HepG2 (cell line): ENCODE data around the gene MMAA. TPM values are rescaled to one million over a fixed set of nuclear protein-coding genes. Genes with fewer than 3 reads are reported as not detected.

Experiments used
- ATAC-seq: fragments of 200-7000 bp; cut with Tn5 transposase; 3 replicates; pipeline ENCODE4 v1.9.1; 2020; ENCODE audit warnings: mild to moderate bottlenecking, moderate library complexity
- BruUV-seq: library from RNA; stranded (reverse); fragments of 400-500 nt; replicated peaks from 2 replicates; lab custom pipeline; 2021; lab: Mats Ljungman, UMichigan
- CTCF ChIA-PET: fragments of 300-600 bp; formaldehyde crosslinking; extraction: SDS; loops from one replicate; lab custom pipeline; 2021; ENCODE audit warnings: low total read pairs, inconsistent platforms, low intra/inter-chr PET ratio; lab: Yijun Ruan, JAX
- POLR2A ChIA-PET: fragments of 350-600 bp; sonication (Branson Sonifier 250); formaldehyde crosslinking; loops from one replicate; lab custom pipeline; 2020; ENCODE audit warnings: antibody characterized with exemption, inconsistent platforms; lab: Yijun Ruan, JAX
- DNase-seq: peaks from one replicate; pipeline ENCODE4 v3.0.0-alpha.2; 2015; ENCODE audit warnings: low spot score
- FAIRE-seq: peaks from 3 replicates; lab custom pipeline; 2011; peaks lifted over from hg19 to GRCh38; lab: Jason Lieb, UNC
- H2AFZ ChIP-seq: one replicate; pipeline ENCODE4 v1.6.1; 2011; ENCODE audit warnings: low read length, inconsistent platforms
- H3K27ac ChIP-seq: fragments of 300-600 bp; 3 replicates; pipeline ENCODE4 v1.8.0; 2011; ENCODE audit warnings: mixed run types, mild to moderate bottlenecking, mixed read lengths, low read length, inconsistent platforms; ENCODE audit not compliant: insufficient read depth; ENCODE audit errors: extremely low read length
- H3K27me3 ChIP-seq, 2 experiments: fragments of 200-600 bp in 1 of 2; 2 replicates in 1 of 2; 3 replicates in 1 of 2; pipeline versions ENCODE4 v1.6.0 to v1.8.0; 2011; ENCODE audit warnings: low read length in 2 of 2, mild to moderate bottlenecking in 2 of 2, moderate library complexity in 2 of 2, inconsistent platforms in 1 of 2; ENCODE audit not compliant: insufficient read depth in 2 of 2, control insufficient read depth in 1 of 2
- H3K36me3 ChIP-seq, 2 experiments: fragments of 200-600 bp in 1 of 2; replicated peaks in 1 of 2; 2 replicates in 1 of 2; 3 replicates in 1 of 2; pipeline versions ENCODE4 v1.5.1 to v1.8.0; 2011; ENCODE audit warnings: low read length in 2 of 2, inconsistent platforms in 1 of 2; ENCODE audit not compliant: insufficient read depth in 2 of 2, control insufficient read depth in 1 of 2
- H3K4me1 ChIP-seq: 2 replicates; pipeline ENCODE4 v1.5.1; 2012; ENCODE audit warnings: low read length, inconsistent platforms; ENCODE audit not compliant: insufficient read depth
- H3K4me2 ChIP-seq: 2 replicates; pipeline ENCODE4 v1.6.0; 2011; ENCODE audit warnings: low read depth, low read length, inconsistent platforms
- H3K4me3 ChIP-seq, 3 experiments: fragments of 200-600 bp in 1 of 3; sonication (generic), shearing (Covaris generic) in 1 of 3; replicated peaks in 1 of 3; 2 replicates each; pipeline ENCODE4 v1.5.1; 2011 to 2016; ENCODE audit warnings: low read length in 3 of 3, inconsistent platforms in 2 of 3, low read depth in 2 of 3, mild to moderate bottlenecking in 2 of 3, control low read depth in 1 of 3, mixed read lengths in 1 of 3; ENCODE audit not compliant: insufficient read depth in 1 of 3
- H3K79me2 ChIP-seq: one replicate; pipeline ENCODE4 v1.6.1; 2011; ENCODE audit warnings: low read length, inconsistent platforms; ENCODE audit not compliant: insufficient read depth
- H3K9ac ChIP-seq: 2 replicates; pipeline ENCODE4 v1.6.0; 2011; ENCODE audit warnings: mild to moderate bottlenecking, low read depth, low read length, inconsistent platforms; ENCODE audit not compliant: insufficient read depth
- H3K9me3 ChIP-seq: 2 replicates; pipeline ENCODE4 v1.5.1; 2012; ENCODE audit warnings: mild to moderate bottlenecking, low read length
- H4K20me1 ChIP-seq: 2 replicates; pipeline ENCODE4 v1.6.0; 2011; ENCODE audit warnings: inconsistent platforms, mild to moderate bottlenecking, low read length, moderate library complexity; ENCODE audit not compliant: insufficient read depth
- BRF2 ChIP-seq: sonication (generic); formaldehyde crosslinking; IDR thresholded peaks from 2 replicates; pipeline ENCODE4 v1.8.1; 2022; ENCODE audit warnings: mild to moderate bottlenecking, missing genetic modification reagents
- CEBPB ChIP-seq: IDR thresholded peaks from 2 replicates; pipeline ENCODE4 v1.6.1; 2011; ENCODE audit warnings: low read depth, low read length, improper control_type of control experiment, borderline replicate concordance
- CEBPG ChIP-seq: IDR thresholded peaks from 2 replicates; pipeline ENCODE4 v1.6.1; 2016
- ELF4 ChIP-seq: sonication (generic); formaldehyde crosslinking; IDR thresholded peaks from 2 replicates; pipeline ENCODE4 v1.5.0; 2020; ENCODE audit warnings: missing genetic modification reagents, mild to moderate bottlenecking, moderate library complexity, borderline replicate concordance
- ERF ChIP-seq: IDR thresholded peaks from 2 replicates; pipeline ENCODE4 v1.6.1; 2018; ENCODE audit warnings: missing biosample characterization, missing genetic modification reagents
- FOXA1 ChIP-seq, 2 experiments: fragments of 450-650 bp in 1 of 2; sonication (generic) in 1 of 2; formaldehyde crosslinking in 1 of 2; IDR thresholded peaks; 2 replicates each; pipeline versions ENCODE4 v1.4.0 to v1.6.1; 2016 to 2020; ENCODE audit warnings: missing genetic modification reagents in 1 of 2
- GPBP1L1 ChIP-seq: sonication (generic); formaldehyde crosslinking; IDR thresholded peaks from 2 replicates; pipeline ENCODE4 v1.5.0; 2020; ENCODE audit warnings: mild to moderate bottlenecking, missing genetic modification reagents
- MTA1 ChIP-seq: sonication (generic); formaldehyde crosslinking; IDR thresholded peaks from 2 replicates; pipeline ENCODE4 v1.4.0; 2020; ENCODE audit warnings: missing genetic modification reagents, mild to moderate bottlenecking, borderline replicate concordance
- NRL ChIP-seq: sonication (generic); formaldehyde crosslinking; IDR thresholded peaks from 2 replicates; pipeline ENCODE4 v1.5.0; 2020; ENCODE audit warnings: missing genetic modification reagents, mild to moderate bottlenecking, moderate library complexity, borderline replicate concordance
- RBAK ChIP-seq: sonication (generic); formaldehyde crosslinking; IDR thresholded peaks from 2 replicates; pipeline ENCODE4 v1.5.1; 2020; ENCODE audit warnings: mild to moderate bottlenecking, missing genetic modification reagents
- SMC3 ChIP-seq: IDR thresholded peaks from 2 replicates; pipeline ENCODE4 v1.6.1; 2011; ENCODE audit warnings: low read length, improper control_type of control experiment
- STAG1 ChIP-seq: sonication (generic); formaldehyde crosslinking; IDR thresholded peaks from 2 replicates; pipeline ENCODE4 v1.4.0; 2020; ENCODE audit warnings: missing genetic modification reagents
- ZFP36 ChIP-seq: fragments of 150-350 bp; IDR thresholded peaks from 2 replicates; pipeline ENCODE4 v1.6.1; 2018; ENCODE audit warnings: borderline replicate concordance, low read length, low read depth; ENCODE audit not compliant: partially characterized antibody
- ZNF343 ChIP-seq: sonication (generic); formaldehyde crosslinking; IDR thresholded peaks from 2 replicates; pipeline ENCODE4 v1.4.0; 2020; ENCODE audit warnings: mild to moderate bottlenecking, missing genetic modification reagents
- ZNF354B ChIP-seq: sonication (generic); formaldehyde crosslinking; IDR thresholded peaks from 2 replicates; pipeline ENCODE4 v1.8.0; 2022; ENCODE audit warnings: mild to moderate bottlenecking, missing genetic modification reagents
- ZNF382 ChIP-seq: sonication (generic); formaldehyde crosslinking; IDR thresholded peaks from 2 replicates; pipeline ENCODE4 v1.5.0; 2020; ENCODE audit warnings: missing genetic modification reagents, mild to moderate bottlenecking, borderline replicate concordance
- ZNF7 ChIP-seq: IDR thresholded peaks from 2 replicates; pipeline ENCODE4 v1.6.1; 2016; ENCODE audit warnings: missing biosample characterization, missing genetic modification reagents
- ZNF766 ChIP-seq: sonication (generic); formaldehyde crosslinking; IDR thresholded peaks from 2 replicates; pipeline ENCODE4 v1.5.0; 2020; ENCODE audit warnings: missing genetic modification reagents, borderline replicate concordance
- WGBS: methylation state at CpG from one replicate; pipeline ENCODE4 v1.1.6; 2017; ENCODE audit warnings: low lambda C conversion rate; 5-methylcytosine and 5-hydroxymethylcytosine counted together
- in situ Hi-C: cut with HindIII; loops from 2 replicates; pipeline ENCODE4 v1.10.0; 2017; ENCODE audit warnings: low pct_unique_long_range_greater_than_20kb; ENCODE audit not compliant: extremely low pct_ligation_motif_present
- intact Hi-C: fragments of 100-400 bp; cut with micrococcal nuclease; formaldehyde crosslinking; loops from one replicate; pipeline ENCODE4 v1.10.0; 2022; ENCODE audit not compliant: unreplicated experiment
- polyA plus RNA-seq, 8 experiments: library from polyadenylated mRNA; depleted of rRNA in 3 of 8; stranded (reverse) in 7 of 8; unstranded in 1 of 8; fragments of >200 nt; fragmentation: Illumina TruSeq in 4 of 8; extraction: Trizol in 4 of 8; gene quantifications; 2 replicates each; pipeline versions ENCODE4 v1.2.1 to v1.2.3, GENCODE V29; 2011 to 2016; ENCODE audit warnings: low read depth in 4 of 8, missing spikeins in 1 of 8, mixed read lengths in 1 of 8; ENCODE audit not compliant: insufficient read depth in 1 of 8
- total RNA-seq, 5 experiments: library from RNA; depleted of rRNA; stranded (reverse); fragments of >200 nt; fragmentation: Illumina TruSeq; extraction: Trizol; gene quantifications; 2 replicates each; pipeline ENCODE4 v1.2.3, GENCODE V29; 2016; ENCODE audit warnings: low read depth in 1 of 5
- TF ChIP-seq, protein P1 (sequence below): sonication (generic); formaldehyde crosslinking; IDR thresholded peaks from 2 replicates; pipeline ENCODE4 v1.8.1; 2023; ENCODE audit warnings: mild to moderate bottlenecking, missing genetic modification reagents

MMAA gene
- total and polyA plus RNA-seq, 2 of the 13 experiments (the other 11 are each of a cell fraction or from before 2014, with no cell fraction given), result 1.3 to 2.8 TPM

- TF ChIP-seq RBAK (CRISPR knock-in tag), result no peak
- TF ChIP-seq BRF2 (CRISPR knock-in tag), result no peak
- TF ChIP-seq, protein P1, sequence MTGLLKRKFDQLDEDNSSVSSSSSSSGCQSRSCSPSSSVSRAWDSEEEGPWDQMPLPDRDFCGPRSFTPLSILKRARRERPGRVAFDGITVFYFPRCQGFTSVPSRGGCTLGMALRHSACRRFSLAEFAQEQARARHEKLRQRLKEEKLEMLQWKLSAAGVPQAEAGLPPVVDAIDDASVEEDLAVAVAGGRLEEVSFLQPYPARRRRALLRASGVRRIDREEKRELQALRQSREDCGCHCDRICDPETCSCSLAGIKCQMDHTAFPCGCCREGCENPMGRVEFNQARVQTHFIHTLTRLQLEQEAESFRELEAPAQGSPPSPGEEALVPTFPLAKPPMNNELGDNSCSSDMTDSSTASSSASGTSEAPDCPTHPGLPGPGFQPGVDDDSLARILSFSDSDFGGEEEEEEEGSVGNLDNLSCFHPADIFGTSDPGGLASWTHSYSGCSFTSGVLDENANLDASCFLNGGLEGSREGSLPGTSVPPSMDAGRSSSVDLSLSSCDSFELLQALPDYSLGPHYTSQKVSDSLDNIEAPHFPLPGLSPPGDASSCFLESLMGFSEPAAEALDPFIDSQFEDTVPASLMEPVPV (CRISPR knock-in tag), result no peak
- TF ChIP-seq FOXA1 (IDR thresholded peaks at IDR 0.05), result no peak
- no peak for TF ChIP-seq FOXA1 (CRISPR knock-in tag; IDR thresholded peaks at IDR 0.05)
- TF ChIP-seq ELF4 (CRISPR knock-in tag), result no peak
- TF ChIP-seq, all 625 proteins: peak for 0
Observed at GRCh38 chr4:145605941-145606340, 13.2 kb upstream of the MMAA start (continued).

- no peak overlapping the region for H3K27ac ChIP-seq
- BruUV-seq, result no TSS peak
- POLR2A ChIA-PET, result no interaction called here
- no peaks in the 10 kb centered on the region for H3K36me3 ChIP-seq
- in situ Hi-C loops, result loop anchor here (10.0 kb wide), 2 partner anchors 395 to 1435 kb away; no protein-coding TSS in a partner anchor
- H3K4me2 ChIP-seq, result no peak overlapping the region
- no peaks in the 10 kb centered on the region for H3K27me3 ChIP-seq
- no peak overlapping the region for H2AFZ ChIP-seq
- intact Hi-C loops, result loop anchor here (1.0 to 10.0 kb wide), 3 partner anchors 375 to 1435 kb away; no protein-coding TSS in a partner anchor
- H3K4me1 ChIP-seq, result no peaks in the 10 kb centered on the region
- 29% methylated on average over 4 of the region's 4 CpGs for WGBS
- ATAC-seq (peak; percentile 67), DNase-seq (peak; percentile 58), FAIRE-seq (peak; percentile 63)
- H4K20me1 ChIP-seq, result no peaks in the 10 kb centered on the region
- H3K9ac ChIP-seq, result no peak overlapping the region
- no peaks in the 10 kb centered on the region for H3K79me2 ChIP-seq
- H3K4me3 ChIP-seq, result no peak overlapping the region
- CTCF ChIA-PET, result interaction anchor here (1.2 to 2.8 kb wide), 5 partner anchors 376 to 1434 kb away, joined by 3 to 39 read pairs (median 5); no protein-coding TSS in a partner anchor
- H3K9me3 ChIP-seq, result no peaks in the 10 kb centered on the region
- TF ChIP-seq CEBPG (CRISPR knock-in tag) (peak; percentile 43; the same call in 1 of the 2 replicates), SMC3 (peak; percentile 77), ZNF343 (CRISPR knock-in tag) (no peak), ERF (no peak), CEBPB (peak; percentile 35; the same call in 1 of the 2 replicates), ZNF354B (CRISPR knock-in tag) (no peak), ZFP36 (no peak), ZNF382 (no peak), ZNF766 (CRISPR knock-in tag) (no peak), ZNF7 (CRISPR knock-in tag) (no peak), MTA1 (CRISPR knock-in tag) (no peak), STAG1 (peak; percentile 85), NRL (CRISPR knock-in tag) (no peak), GPBP1L1 (CRISPR knock-in tag) (no peak)
Observed at GRCh38 chr4:145609481-145610427, 9.4 kb upstream of the MMAA start.
